Middle frontal gyrus (tissue), 1 donor: ENCODE measurements around the gene MAP1A.
A peak's percentile ranks its signal among the peaks of the same experiment; 100 is the strongest.

Experiments
- DNase-seq: peaks from one replicate; pipeline ENCODE4 v3.0.0-alpha.2; 2015; ENCODE audit warnings: low spot score; ENCODE audit errors: extremely low spot score

Gene MAP1A

GRCh38 chr15:43517354-43518196 is at the start of gene MAP1A:
TSS of gene MAP1A (plus strand) at chr15:43517608. CDS start at chr15:43521474, 3,866 bp downstream.
- DNase-seq, result no peak

GRCh38 chr15:43469867-43470266 is 47.5 kb upstream of the MAP1A start:
- no peak for DNase-seq

- no peak for DNase-seq
These were observed 45.4 kb upstream of the MAP1A start for GRCh38 chr15:43471975-43472374.

- no peak for DNase-seq
These were observed 43.5 kb upstream of the MAP1A start for GRCh38 chr15:43473885-43474284.

GRCh38 chr15:43483297-43484128 is 33.9 kb upstream of the MAP1A start:
- DNase-seq, result no peak

GRCh38 chr15:43484455-43484854 is 33.0 kb upstream of the MAP1A start:
- no peak for DNase-seq

GRCh38 chr15:43487271-43487895 is 30.0 kb upstream of the MAP1A start:
- no peak for DNase-seq

GRCh38 chr15:43488790-43489189 is 28.6 kb upstream of the MAP1A start:
- no peak for DNase-seq

GRCh38 chr15:43489191-43489590 is 28.2 kb upstream of the MAP1A start:
- DNase-seq, result no peak

GRCh38 chr15:43492266-43492665 is 25.1 kb upstream of the MAP1A start:
- DNase-seq, result no peak

GRCh38 chr15:43492673-43493601 is 24.5 kb upstream of the MAP1A start, which contains the start of gene TP53BP1:
TSS of gene TP53BP1 (minus strand) at chr15:43493156. CDS start at chr15:43493043, 113 bp downstream.
- DNase-seq, result peak; percentile 94

- DNase-seq, result no peak
These were observed 23.5 kb upstream of the MAP1A start for GRCh38 chr15:43493703-43494472.

GRCh38 chr15:43498990-43499389 is 18.4 kb upstream of the MAP1A start:
- no peak for DNase-seq

GRCh38 chr15:43499635-43500034 is 17.8 kb upstream of the MAP1A start:
- no peak for DNase-seq

- DNase-seq, result no peak
These were observed 11.7 kb upstream of the MAP1A start for GRCh38 chr15:43505738-43506137.

- no peak for DNase-seq
These were observed 9.0 kb upstream of the MAP1A start for GRCh38 chr15:43508421-43508820.

GRCh38 chr15:43508991-43509659 is 8.3 kb upstream of the MAP1A start:
- no peak for DNase-seq

GRCh38 chr15:43509660-43510199 is 7.7 kb upstream of the MAP1A start:
- no peak for DNase-seq
